KMS-11 (cell line): ENCODE data around the gene ZNF469.

Experiments used
- H2AFZ ChIP-seq: fragments of 200-600 bp; sonication (generic); 2 replicates; pipeline ENCODE4 v1.6.1; 2016; ENCODE audit warnings: antibody characterized with exemption, mixed run types, low read depth
- H3K27ac ChIP-seq: fragments of 200-600 bp; sonication (generic); 2 replicates; pipeline ENCODE4 v1.6.1; 2016; ENCODE audit warnings: mild to moderate bottlenecking, mixed run types
- H3K27me3 ChIP-seq: fragments of 200-600 bp; sonication (generic); 2 replicates; pipeline ENCODE4 v1.6.1; 2017; ENCODE audit warnings: mild to moderate bottlenecking, low read depth, mixed run types, moderate library complexity; ENCODE audit not compliant: insufficient read depth
- H3K36me3 ChIP-seq: fragments of 200-600 bp; sonication (generic); 2 replicates; pipeline ENCODE4 v1.6.1; 2017; ENCODE audit warnings: mild to moderate bottlenecking, mixed run types; ENCODE audit not compliant: insufficient read depth
- H3K4me1 ChIP-seq: fragments of 200-600 bp; sonication (generic); 2 replicates; pipeline ENCODE4 v1.6.1; 2016; ENCODE audit warnings: mild to moderate bottlenecking, low read depth, mixed run types; ENCODE audit not compliant: poor library complexity, severe bottlenecking
- H3K4me2 ChIP-seq: fragments of 200-600 bp; sonication (generic); 2 replicates; pipeline ENCODE4 v1.7.0; 2016; ENCODE audit warnings: mild to moderate bottlenecking, mixed run types
- H3K4me3 ChIP-seq: fragments of 200-600 bp; sonication (generic); IDR thresholded peaks from 2 replicates; pipeline ENCODE4 v1.6.1; 2017; ENCODE audit warnings: low read depth, low read length, mixed read lengths; ENCODE audit not compliant: insufficient read depth
- H3K79me2 ChIP-seq: fragments of 200-600 bp; sonication (generic); 2 replicates; pipeline ENCODE4 v1.6.1; 2016; ENCODE audit warnings: low read depth, mixed run types; ENCODE audit not compliant: insufficient read depth
- H3K9ac ChIP-seq: fragments of 200-600 bp; sonication (generic); 2 replicates; pipeline ENCODE4 v1.6.1; 2016; ENCODE audit warnings: mild to moderate bottlenecking, mixed run types
- H4K20me1 ChIP-seq: fragments of 200-600 bp; sonication (generic); 2 replicates; pipeline ENCODE4 v1.6.1; 2016; ENCODE audit warnings: mild to moderate bottlenecking, mixed run types; ENCODE audit not compliant: insufficient read depth
- TF ChIP-seq, protein P1 (sequence below): fragments of 200-600 bp; sonication (generic); conservative IDR thresholded peaks from 2 replicates; pipeline ENCODE4 v1.6.1; 2017; ENCODE audit warnings: low read depth, mild to moderate bottlenecking, antibody characterized with exemption, low read length, moderate library complexity, mixed read lengths

ZNF469 gene

GRCh38 chr16:88339930-88340754, 42.6 kb upstream of the ZNF469 start:
- Histone ChIP-seq H3K9ac (no peak overlapping the region), H4K20me1 (no peaks in the 10 kb centered on the region), H3K79me2 (no peaks in the 10 kb centered on the region), H3K4me2 (no peak overlapping the region), H3K4me1 (no peaks in the 10 kb centered on the region), H3K36me3 (no peaks in the 10 kb centered on the region), H3K27me3 (peaks cover 47% of the 10 kb centered on the region), H3K27ac (no peak overlapping the region), H3K4me3 (no peak overlapping the region), H2AFZ (no peak overlapping the region)
- TF ChIP-seq, protein P1, sequence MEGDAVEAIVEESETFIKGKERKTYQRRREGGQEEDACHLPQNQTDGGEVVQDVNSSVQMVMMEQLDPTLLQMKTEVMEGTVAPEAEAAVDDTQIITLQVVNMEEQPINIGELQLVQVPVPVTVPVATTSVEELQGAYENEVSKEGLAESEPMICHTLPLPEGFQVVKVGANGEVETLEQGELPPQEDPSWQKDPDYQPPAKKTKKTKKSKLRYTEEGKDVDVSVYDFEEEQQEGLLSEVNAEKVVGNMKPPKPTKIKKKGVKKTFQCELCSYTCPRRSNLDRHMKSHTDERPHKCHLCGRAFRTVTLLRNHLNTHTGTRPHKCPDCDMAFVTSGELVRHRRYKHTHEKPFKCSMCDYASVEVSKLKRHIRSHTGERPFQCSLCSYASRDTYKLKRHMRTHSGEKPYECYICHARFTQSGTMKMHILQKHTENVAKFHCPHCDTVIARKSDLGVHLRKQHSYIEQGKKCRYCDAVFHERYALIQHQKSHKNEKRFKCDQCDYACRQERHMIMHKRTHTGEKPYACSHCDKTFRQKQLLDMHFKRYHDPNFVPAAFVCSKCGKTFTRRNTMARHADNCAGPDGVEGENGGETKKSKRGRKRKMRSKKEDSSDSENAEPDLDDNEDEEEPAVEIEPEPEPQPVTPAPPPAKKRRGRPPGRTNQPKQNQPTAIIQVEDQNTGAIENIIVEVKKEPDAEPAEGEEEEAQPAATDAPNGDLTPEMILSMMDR = no peak

DNA sequence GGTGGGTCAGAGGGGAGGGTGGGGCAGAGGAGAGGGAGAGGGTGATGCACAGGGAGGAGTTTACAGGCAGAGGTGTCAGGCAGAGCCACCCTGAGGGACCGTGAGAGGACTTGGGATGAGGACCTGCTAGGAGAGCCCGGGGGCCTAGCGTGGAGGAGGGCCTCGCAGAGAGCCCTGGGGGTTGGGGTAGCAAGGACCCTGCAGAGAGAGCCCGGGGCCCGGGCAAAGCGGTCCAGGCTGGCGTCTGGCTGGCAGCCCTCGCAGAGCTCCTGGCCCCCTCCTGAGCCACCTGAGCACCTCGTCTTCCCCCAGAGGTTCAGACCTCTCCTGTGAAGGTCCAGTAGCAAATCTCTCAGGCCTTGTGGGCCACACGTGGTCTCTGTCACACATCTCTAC, 42.0 kb upstream of the ZNF469 start:
- Histone ChIP-seq H2AFZ (no peak overlapping the region), H3K27ac (no peak overlapping the region), H3K36me3 (no peaks in the 10 kb centered on the region), H3K4me1 (no peaks in the 10 kb centered on the region), H3K9ac (no peak overlapping the region), H3K4me2 (no peak overlapping the region), H4K20me1 (no peaks in the 10 kb centered on the region), H3K4me3 (no peak overlapping the region), H3K79me2 (no peaks in the 10 kb centered on the region), H3K27me3 (peaks cover 52% of the 10 kb centered on the region)
- TF ChIP-seq, protein P1 = no peak

DNA sequence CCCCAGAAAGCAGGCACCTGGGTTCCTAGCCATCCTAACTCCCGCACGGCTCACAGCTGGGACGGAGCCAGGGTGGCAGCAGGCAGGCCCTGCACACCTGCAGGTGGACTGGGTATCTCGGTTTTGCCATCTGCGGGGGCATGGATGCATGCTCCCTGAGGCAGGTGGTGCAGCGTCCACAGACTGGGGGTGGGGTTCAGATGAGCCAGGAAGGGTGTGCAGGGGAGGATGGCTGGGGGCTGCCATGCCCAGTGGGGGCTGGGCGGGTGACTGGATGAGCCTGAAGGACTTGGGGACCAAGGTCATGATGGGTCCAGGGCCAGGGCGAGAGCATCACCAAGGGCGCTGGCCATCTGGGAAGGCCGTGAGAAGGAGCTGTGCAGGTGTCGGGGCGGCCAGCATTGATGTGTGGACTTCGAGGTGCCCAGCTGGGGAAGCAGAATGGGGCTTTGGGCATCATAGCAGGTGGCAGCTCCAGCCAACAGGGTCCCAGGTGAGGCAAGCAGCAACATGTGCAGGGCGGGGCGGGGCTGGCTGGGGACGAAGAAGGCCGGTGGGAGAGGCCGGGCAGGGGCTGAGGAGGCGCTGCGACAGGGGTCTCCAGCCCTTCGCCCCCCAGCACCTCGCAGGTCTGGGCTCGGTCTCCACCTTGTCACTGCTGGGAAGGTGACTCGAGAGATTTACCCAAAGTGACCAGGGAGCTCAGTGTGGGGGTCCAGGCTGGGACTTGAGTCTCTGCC, 41.0 kb upstream of the ZNF469 start:
- Histone ChIP-seq H3K36me3 (no peaks in the 10 kb centered on the region), H3K4me1 (no peaks in the 10 kb centered on the region), H3K27ac (no peak overlapping the region), H3K4me3 (no peak overlapping the region), H3K27me3 (peaks cover 57% of the 10 kb centered on the region), H3K9ac (no peak overlapping the region), H4K20me1 (no peaks in the 10 kb centered on the region), H2AFZ (no peak overlapping the region), H3K79me2 (no peaks in the 10 kb centered on the region), H3K4me2 (no peak overlapping the region)
- TF ChIP-seq, protein P1 = no peak

DNA sequence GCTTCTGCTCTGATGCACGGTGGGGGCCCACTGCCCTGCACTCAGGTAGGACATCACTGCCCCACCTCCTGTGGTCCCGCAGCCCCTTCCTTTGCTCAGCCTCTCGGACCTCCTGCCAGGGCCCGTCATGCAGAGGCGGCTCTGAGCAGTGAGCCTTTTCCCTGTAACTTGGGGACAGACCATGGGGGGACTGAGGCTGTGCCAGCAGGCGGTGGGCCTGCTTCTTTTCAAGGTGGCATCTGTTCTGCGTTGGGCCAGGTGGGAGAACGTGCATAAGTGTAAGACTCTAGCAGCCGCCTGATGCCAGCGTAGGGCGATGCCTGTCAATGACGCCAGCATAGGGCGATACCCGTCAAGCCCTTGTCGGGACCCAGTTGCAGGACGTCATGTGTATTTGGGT, 40.3 kb upstream of the ZNF469 start:
- Histone ChIP-seq H3K79me2 (no peaks in the 10 kb centered on the region), H2AFZ (no peak overlapping the region), H3K4me3 (no peak overlapping the region), H3K27ac (no peak overlapping the region), H3K9ac (no peak overlapping the region), H3K4me2 (no peak overlapping the region), H3K27me3 (peaks cover 64% of the 10 kb centered on the region), H4K20me1 (no peaks in the 10 kb centered on the region), H3K36me3 (no peaks in the 10 kb centered on the region), H3K4me1 (no peaks in the 10 kb centered on the region)
- TF ChIP-seq, protein P1 = no peak
